ENCODE data around the gene GRIK4. TPM values are rescaled to one million over a fixed set of nuclear protein-coding genes. Genes with fewer than 3 reads are reported as not detected.
"Not testable (repeated sequence)": the region's sequence is repeated elsewhere in the genome, so short reads cannot be mapped to it uniquely, and the experiment has no call there.

GRIK4 gene
- total RNA-seq, 2 donors from 2014 or later: not detected

DNA sequence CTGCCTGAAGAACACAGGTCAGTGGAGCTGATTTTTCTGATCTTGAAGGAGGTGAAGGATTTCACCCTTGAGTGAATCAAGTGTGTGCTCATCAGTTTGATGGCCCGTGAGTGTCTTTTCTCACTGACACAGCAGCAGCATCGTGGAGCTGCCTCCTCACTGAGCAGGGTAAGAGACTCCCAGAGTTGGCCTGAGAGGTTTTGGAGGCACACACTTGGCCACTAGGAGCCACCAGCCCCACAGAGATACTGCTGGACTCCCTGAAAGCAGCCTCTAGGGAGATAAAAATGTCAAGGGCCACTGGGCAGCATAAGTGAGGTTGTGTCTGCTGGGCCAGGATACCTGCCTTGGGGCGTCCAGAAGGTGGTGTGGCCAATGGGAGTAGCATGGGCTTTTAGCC, 245.4 kb downstream of the GRIK4 start:
- Mint-ChIP-seq H3K27ac (no peak overlapping the region), H3K36me3 (no peaks in the 10 kb centered on the region), H3K9me3 (no peaks in the 10 kb centered on the region)
- ATAC-seq (no peak), DNase-seq (ENCODE audit: low spot score in 2 of 2) (peak in 1 of 2 donors; percentile 37)

DNA sequence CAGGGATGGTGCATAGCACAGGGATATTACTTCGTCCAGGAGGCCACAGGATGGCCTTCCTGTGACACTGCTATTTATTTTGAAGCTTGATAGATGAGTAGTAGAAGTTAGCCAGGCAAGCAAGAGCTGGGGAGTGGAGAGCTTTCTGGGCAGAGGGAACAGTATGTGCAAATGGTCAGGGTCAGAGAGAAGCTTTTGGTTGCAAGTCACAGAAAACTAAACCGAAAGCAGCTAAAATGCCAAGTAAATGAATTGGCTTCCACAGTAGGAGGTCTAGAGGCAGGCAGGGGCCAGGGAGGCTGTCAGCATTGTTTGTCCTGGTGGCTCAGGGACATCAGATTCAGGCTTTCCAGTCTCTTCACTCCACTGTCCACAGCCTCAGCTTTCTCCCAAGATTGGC, 247.5 kb downstream of the GRIK4 start:
- no peaks in the 10 kb centered on the region for H3K9me3 Mint-ChIP-seq
- no peak for ATAC-seq
- peak in 1 of 2 donors; percentile 18 for DNase-seq (ENCODE audit: low spot score in 2 of 2)
- no peaks in the 10 kb centered on the region for H3K36me3 Mint-ChIP-seq
- no peak overlapping the region for H3K27ac Mint-ChIP-seq

DNA sequence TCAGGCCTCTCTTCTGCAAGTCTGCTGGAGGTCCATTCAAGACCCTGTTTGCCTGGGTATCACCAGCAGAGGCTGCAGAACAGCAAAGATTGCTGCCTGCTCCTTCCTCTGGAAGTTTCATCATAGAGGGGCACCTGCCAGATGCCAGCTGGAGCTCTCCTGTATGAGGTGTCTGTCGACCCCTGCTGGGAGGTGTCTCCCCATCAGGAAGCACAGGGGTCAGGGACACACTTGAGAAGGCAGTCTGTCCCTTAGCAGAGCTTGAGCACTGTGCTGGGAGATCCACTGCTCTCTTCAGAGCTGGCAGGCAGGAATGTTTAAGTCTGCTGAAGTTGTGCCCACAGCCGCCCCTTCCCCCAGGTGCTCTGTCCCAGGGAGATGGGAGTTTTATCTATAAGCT, 254.2 kb downstream of the GRIK4 start:
- ATAC-seq, H3K36me3 Mint-ChIP-seq, H3K27ac Mint-ChIP-seq: not testable (repeated sequence)
- peaks cover 4 to 11% of the 10 kb centered on the region in 2 donors for H3K9me3 Mint-ChIP-seq
- peak in 1 of 2 donors; percentile 21 for DNase-seq (ENCODE audit: low spot score in 2 of 2)

DNA sequence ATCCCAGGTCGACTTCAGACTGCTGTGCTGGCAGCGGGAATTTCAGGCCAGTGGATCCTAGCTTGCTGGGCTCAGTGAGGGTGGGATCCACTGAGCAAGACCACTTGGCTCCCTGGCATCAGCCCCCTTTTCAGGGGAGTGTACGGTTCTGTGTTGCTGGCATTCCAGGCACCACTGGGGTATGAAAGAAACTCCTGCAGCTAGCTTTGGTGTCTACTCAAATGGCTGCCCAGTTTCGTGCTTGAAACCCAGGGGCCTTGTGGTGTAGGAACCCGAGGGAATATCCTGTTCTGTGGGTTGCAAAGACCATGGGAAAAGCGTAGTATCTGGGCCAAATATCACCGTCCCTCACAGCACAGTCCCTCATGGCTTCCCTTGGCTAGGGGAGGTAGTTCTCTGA, 254.8 kb downstream of the GRIK4 start:
- Mint-ChIP-seq H3K36me3 (no peaks in the 10 kb centered on the region), H3K9me3 (peaks cover 4 to 11% of the 10 kb centered on the region in 2 donors), H3K27ac (no peak overlapping the region)
- no peak for ATAC-seq
- DNase-seq (ENCODE audit: low spot score in 2 of 2): peak in 1 of 2 donors; percentile 26

DNA sequence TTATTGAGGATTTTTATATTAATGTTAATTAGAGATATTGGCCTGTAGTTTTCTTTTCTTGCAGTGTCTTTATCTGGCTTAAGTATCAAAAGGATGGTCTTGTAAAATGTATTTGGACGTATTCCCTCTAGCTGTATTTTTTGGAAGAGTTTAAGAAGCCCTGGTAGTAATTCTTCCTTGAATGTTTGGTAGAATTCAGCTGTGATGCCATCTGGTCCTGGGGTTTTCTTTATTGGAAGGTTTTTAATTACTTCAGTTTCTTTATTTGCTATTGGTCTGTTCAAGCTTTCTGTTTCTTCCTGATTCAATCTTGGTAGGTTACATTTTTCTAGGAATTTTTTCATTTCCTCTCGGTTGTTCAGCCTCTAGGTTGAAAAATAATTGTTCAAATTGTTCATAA, 257.4 kb downstream of the GRIK4 start:
- no peak overlapping the region for H3K27ac Mint-ChIP-seq
- H3K9me3 Mint-ChIP-seq: peaks cover 4 to 11% of the 10 kb centered on the region in 2 donors
- H3K36me3 Mint-ChIP-seq: no peaks in the 10 kb centered on the region
- no peak for DNase-seq (ENCODE audit: low spot score in 2 of 2)
- no peak for ATAC-seq

DNA sequence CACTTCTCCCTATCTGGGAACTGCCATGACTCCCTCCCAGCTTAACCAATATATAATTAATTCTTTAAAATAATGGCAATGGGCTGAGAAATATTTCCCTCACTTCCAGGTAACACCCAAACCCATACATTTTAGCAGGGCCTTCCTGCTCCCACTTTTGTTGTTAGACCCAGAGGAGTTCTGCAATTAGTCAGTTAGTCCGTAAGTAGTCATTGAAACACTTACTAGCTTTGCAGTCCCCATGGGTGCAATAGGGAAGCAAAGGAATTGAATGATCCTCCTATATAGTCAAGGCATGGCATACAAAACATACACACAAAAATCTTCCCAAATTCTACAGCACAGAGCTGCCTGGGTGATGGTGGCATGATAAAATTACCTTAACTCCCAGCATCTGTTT, 258.4 kb downstream of the GRIK4 start:
- Mint-ChIP-seq H3K9me3 (peaks cover 4 to 9% of the 10 kb centered on the region in 2 donors), H3K27ac (no peak overlapping the region), H3K36me3 (no peaks in the 10 kb centered on the region)
- DNase-seq (ENCODE audit: low spot score in 2 of 2) (no peak), ATAC-seq (no peak)

DNA sequence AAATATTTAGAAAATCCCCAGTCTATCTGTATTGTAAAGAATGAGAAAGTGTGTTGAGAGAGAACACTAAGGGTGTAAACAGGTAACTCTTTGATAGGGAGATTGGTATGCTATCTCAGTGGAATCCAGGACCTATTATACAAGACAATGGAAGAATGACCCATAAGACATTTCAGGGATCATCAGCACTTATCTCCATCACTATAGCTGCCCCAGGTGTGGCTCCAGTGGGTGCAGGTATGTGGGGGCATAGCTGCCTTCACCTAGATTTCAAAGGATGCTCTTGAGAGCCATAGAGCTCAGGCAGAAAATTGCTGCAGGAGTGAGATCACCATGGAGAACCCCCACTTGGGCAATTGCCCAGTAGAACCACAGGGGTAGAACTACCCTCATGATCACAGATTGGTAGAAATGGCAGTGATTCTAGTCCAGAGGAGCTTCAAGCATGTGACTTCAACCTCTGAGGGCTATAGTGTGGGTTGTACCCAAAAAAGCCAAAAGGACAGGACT, 260.1 kb downstream of the GRIK4 start:
- ATAC-seq (no peak), DNase-seq (ENCODE audit: low spot score in 2 of 2) (no peak)
- H3K27ac Mint-ChIP-seq: no peak overlapping the region
- H3K9me3 Mint-ChIP-seq: peaks cover 4 to 6% of the 10 kb centered on the region in 2 donors
- no peaks in the 10 kb centered on the region for H3K36me3 Mint-ChIP-seq

DNA sequence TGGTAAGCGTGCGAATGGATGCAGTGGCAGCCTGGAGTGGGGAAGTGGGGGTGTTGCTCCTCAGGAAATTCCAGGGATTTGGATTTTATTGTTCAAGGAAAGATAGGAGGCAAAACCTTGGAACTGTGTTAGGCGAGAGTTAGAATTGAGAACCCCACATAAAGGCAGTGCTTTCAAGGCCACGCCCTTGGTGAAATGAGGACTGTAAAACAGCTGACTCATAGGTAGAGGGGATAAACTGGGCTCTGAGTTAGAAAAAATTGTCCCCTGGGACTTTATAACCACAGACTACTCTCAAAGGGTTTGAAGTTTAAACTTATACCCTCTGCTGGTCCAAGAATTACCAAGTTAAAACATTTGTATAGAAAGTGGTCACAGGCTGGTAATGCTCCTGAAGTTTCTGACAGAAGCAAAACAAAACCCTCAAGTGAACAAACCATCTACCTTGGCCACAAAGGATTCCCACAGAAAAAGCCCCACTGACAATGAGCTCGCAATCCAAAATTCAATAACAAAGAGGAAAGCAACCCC, 262.0 kb downstream of the GRIK4 start:
- no peaks in the 10 kb centered on the region for H3K36me3 Mint-ChIP-seq
- DNase-seq (ENCODE audit: low spot score in 2 of 2) (no peak), ATAC-seq (no peak)
- no peak overlapping the region for H3K27ac Mint-ChIP-seq
- no peaks in the 10 kb centered on the region for H3K9me3 Mint-ChIP-seq

DNA sequence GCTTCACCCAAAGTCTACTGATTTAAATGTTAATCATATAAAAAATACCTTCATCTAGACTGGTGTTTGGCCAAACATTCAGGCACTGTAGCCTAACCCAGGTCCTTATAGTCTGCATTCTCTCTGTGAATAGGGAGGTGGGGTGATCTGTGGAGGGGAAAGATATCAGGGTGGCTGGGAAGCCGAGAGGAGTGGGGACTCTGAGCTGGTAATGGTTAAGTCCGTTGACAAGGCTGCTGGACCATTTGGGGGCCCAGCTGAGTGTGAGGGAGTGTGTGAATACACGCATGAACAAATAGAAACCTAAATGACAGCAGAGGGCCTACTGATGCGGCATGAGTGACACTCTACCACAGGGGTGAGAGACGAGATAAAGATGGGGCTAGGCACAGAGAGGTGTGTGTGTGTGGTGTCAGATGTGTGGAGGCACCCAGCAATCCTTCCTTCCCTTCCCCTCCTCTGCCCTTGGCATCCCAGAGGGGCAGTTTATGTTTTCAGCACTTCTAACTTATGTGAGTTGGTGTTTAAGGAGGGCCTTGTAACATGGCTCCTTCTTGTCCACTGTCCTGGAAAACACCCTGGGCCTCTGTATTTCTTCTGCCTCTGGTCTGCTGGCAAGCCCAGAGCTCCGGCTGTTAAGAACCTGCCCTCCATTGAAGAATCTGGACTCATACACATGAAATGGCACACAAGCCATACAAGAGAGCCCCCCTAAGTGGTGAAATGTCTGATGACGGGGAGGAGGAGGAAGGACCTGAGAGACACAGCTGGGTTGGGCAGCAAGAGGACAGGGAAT, 263.2 kb downstream of the GRIK4 start:
- Mint-ChIP-seq H3K9me3 (no peaks in the 10 kb centered on the region), H3K36me3 (no peaks in the 10 kb centered on the region), H3K27ac (no peak overlapping the region)
- ATAC-seq: no peak
- DNase-seq (ENCODE audit: low spot score in 2 of 2): peak in 1 of 2 donors; percentile 21

DNA sequence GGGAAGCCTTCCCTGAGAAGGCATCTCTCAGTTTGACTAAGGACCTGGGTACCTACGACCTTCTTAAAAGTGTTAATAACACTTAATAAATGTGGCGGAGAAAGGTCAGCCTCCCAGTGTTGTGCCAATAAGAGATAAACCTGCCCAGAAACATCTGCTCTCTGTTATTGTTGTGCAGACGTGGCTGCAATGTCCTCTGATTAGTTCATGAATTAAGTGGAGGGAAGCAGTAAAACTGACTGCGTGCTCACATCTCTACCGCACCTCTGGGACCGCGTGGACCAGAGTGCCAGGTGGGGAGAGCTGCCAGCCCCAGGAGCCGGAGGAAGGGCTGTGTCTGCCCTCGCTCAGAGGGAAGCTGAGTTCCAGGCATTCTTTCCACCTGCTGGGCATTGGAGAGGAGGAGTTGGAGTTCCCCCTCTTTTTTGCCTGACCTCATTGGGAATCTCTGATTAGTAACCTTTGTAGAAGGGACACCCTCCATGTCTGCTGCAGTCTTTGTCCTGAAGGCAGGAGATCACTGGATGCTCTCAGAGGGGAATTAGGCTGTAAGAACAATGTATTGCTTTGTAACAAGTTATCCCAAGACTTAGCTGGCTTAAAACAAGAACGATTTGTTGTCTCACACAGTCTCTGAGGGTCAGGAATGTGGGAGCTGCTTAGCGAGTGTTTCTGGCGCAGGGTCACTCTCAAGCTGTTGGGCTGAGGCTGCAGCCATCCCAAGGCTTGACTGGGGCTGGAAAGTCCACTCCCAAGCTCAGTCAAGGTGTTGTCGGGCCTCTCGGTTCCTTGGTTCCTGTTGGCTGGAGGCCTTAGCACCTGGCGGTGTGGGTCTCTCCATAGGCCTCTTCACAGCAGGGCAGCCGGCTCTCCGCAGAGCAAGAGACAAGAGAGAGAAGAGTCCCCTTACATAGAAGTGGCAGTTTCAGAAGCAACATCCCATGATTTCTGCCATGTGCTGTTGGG, 264.7 kb downstream of the GRIK4 start:
- DNase-seq (ENCODE audit: low spot score in 2 of 2): peak in 1 of 2 donors; percentile 39
- no peak overlapping the region for H3K27ac Mint-ChIP-seq

DNA sequence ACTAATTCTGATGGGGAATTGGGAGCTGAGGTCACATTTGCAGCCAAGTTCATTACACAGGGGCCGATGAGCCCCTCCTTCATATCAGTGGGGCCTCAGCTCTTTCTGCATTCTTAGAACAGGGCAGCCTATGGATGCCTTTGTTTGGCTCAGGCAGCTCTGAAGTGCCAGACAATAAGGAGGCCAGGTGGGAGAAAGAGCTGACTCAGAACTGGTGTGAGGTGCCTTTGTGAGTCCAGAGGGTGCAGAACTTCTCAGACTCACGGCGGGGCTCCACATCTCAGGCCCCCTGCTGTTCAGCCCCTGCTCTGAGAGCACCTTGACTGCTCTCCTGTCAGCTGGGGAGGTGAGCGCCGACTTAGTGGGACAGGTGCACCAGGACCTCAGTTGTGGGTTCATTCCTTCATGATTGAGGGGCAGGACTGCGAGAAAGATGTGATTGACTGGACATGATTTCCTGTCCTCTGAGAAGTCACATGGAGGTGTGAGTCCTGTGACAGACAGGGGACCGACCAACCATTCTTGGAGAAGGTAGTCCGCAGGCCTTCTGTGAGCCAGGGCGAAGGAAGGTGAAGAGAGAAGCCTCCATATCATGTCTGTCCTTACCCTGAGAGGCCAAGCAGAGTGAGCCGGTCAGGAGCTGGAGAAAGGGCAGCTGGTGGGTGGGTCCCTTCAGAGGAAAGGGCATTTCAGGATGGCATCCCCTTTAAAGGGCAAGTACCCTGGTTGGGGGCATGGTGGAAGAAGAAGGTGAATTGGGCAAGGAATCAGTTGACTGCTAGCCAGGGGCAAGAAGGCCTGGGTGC, 267.3 kb downstream of the GRIK4 start:
- ATAC-seq: no peak
- H3K36me3 Mint-ChIP-seq: no peaks in the 10 kb centered on the region
- H3K9me3 Mint-ChIP-seq: no peaks in the 10 kb centered on the region
- no peak overlapping the region for H3K27ac Mint-ChIP-seq
- DNase-seq (ENCODE audit: low spot score in 2 of 2): peak in 1 of 2 donors; percentile 40

More for the DNA sequence above, 264.7 kb downstream of the GRIK4 start:
- H3K36me3 Mint-ChIP-seq: no peaks in the 10 kb centered on the region
- ATAC-seq: no peak
- H3K9me3 Mint-ChIP-seq: no peaks in the 10 kb centered on the region

DNA sequence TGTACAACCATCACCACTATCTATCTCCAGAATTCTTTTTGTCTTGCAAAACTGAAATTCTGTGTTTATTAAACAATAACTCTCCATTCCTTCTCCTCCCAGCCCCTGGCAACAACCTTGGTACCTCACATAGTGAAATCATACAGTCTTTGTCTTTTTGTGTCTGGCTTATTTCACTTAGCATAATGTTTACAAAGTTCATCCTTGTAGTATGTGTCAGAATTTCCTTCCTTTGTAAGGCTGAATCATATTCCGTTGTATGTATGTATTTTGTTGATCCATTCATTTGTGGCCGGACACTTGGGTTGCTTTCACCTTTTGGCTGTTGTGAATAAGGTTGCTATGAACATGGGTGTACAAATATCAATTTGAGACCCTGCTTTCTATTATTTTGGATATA, 268.7 kb downstream of the GRIK4 start:
- H3K9me3 Mint-ChIP-seq: no peaks in the 10 kb centered on the region
- ATAC-seq (no peak), DNase-seq (ENCODE audit: low spot score in 2 of 2) (no peak)
- H3K27ac Mint-ChIP-seq: no peak overlapping the region
- H3K36me3 Mint-ChIP-seq: no peaks in the 10 kb centered on the region

DNA sequence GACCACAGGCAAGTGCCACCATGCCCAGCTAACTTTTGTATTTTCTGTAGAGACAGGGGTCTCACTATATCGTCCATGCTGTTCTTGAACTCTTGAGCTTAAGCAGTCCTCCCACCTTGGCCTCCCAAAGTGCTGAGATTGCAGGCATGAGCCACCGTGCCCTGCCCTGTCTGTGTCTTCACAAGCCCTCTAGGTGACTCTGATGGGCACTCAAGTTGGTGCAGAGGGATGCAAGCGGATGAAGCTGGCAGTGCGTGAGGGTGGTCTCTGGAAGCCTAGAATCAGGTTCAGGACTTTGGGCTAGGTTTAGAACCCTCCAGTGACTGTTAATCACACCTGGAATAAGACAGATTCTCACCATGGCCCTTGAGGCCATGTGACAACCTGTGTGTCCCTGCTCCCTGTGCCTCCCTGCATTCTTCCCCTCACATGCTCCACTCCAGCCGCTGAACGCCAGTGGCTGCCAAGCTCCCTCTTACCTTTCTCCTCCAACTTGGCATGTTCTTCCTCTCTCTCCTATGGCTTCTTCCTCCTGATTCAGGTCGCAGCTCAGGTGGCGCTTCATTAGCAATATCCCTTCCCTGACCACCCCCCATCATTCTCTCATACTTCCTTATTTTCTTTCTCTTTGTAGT, 270.1 kb downstream of the GRIK4 start:
- DNase-seq (ENCODE audit: low spot score in 2 of 2) (peak in 1 of 2 donors; percentile 26), ATAC-seq (no peak)
- Mint-ChIP-seq H3K36me3 (no peaks in the 10 kb centered on the region), H3K9me3 (no peaks in the 10 kb centered on the region), H3K27ac (no peak overlapping the region)

DNA sequence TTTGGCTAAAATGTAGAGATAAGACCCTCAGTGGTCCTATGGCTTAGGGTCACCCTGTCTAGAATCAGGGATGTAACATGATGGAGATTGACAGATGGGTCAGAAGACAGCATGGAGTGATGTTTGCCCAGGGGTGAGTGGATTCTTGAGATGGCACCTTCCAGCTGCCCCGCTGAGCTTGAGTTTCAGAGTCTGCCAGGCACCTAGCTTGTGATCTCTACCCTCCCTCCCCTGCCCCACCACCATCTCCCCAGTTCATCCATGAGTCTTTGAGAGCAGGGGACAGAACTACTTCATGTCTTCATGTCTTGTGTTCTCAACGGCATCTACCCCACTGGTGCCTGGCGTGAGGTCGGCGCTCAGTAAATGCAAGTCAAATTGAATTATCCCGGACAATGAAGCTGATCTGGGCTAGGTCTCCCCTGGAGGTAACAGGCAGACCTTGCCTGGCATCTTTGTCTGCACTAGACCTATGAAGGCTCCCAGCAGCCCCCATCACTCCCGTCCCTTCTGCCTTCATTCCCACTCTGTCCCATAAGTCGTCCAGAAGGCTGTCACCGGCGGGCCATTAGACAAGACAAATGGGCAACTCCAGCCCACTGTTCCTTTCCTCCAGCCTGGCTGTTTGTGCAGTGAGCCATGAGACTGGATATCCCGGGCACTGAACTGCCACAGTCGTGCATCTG, 273.2 kb downstream of the GRIK4 start:
- ATAC-seq: no peak
- no peak overlapping the region for H3K27ac Mint-ChIP-seq
- no peaks in the 10 kb centered on the region for H3K36me3 Mint-ChIP-seq
- peak in 1 of 2 donors; percentile 11 for DNase-seq (ENCODE audit: low spot score in 2 of 2)
- no peaks in the 10 kb centered on the region for H3K9me3 Mint-ChIP-seq

DNA sequence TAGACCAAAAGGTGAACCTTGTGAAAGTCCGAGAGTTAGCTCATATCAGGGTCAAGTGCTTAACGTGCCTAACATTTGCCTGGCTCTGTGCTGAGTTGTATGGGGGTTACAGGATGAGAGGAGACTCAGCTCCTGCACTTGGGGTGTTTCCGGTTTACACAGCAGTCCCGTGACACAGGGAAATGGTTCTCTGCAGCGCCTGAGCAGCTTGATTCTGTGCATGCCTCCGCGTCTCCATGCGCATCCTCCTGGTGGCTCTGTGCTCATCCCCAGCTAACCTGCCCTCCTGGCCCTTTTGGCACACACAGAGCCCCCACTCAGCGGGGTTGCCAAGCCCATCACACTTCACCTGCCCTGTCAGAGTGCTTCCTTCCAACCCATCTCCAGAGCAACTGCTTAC, 274.0 kb downstream of the GRIK4 start:
- Mint-ChIP-seq H3K9me3 (no peaks in the 10 kb centered on the region), H3K27ac (no peak overlapping the region), H3K36me3 (no peaks in the 10 kb centered on the region)
- DNase-seq (ENCODE audit: low spot score in 2 of 2): peak in 1 of 2 donors; percentile 23
- ATAC-seq: no peak
